Endothelial cell of umbilical vein (primary cell): Measurements from ENCODE around the gene POU3F1.

Experiments
- CTCF ChIP-seq, 2 donors: IDR thresholded peaks; 1 replicate in 1 of 2; 2 replicates in 1 of 2; pipeline ENCODE4 v1.5.1; 2011; ENCODE audit warnings: low read length in 2 of 2, mild to moderate bottlenecking in 2 of 2, moderate library complexity in 2 of 2, control low read depth in 1 of 2, inconsistent platforms in 1 of 2, low read depth in 1 of 2; ENCODE audit not compliant: insufficient read depth in 1 of 2; ENCODE audit errors: extremely low read depth in 1 of 2
- EZH2 ChIP-seq: IDR thresholded peaks from 2 replicates; pipeline ENCODE4 v1.6.1; 2012; ENCODE audit warnings: borderline replicate concordance, low read depth, mild to moderate bottlenecking, moderate library complexity, low read length, inconsistent platforms; ENCODE audit not compliant: severe bottlenecking
- POLR2A ChIP-seq: IDR thresholded peaks from 2 replicates; pipeline ENCODE4 v1.6.1; 2012; ENCODE audit warnings: low read depth, mild to moderate bottlenecking, control low read depth, low read length
- POLR2AphosphoS5 ChIP-seq: IDR thresholded peaks from 2 replicates; pipeline ENCODE4 v1.6.1; 2012; ENCODE audit warnings: low read depth, mild to moderate bottlenecking, control low read depth, low read length, moderate library complexity; ENCODE audit not compliant: insufficient read depth

GRCh38 chr1:38077523-38078147 lies 31.0 kb upstream of the POU3F1 start:
- TF ChIP-seq POLR2A (no peak), EZH2 (no peak), CTCF (IDR thresholded peaks at IDR 0.05; ENCODE audit: extremely low read depth in 1 of 2, insufficient read depth in 1 of 2, low read depth in 1 of 2, low read length in 2 of 2) (no peak), POLR2AphosphoS5 (no peak)
